PC-3 (cell line): Measurements from ENCODE around the gene FAF2. TPM values are rescaled to one million over a fixed set of nuclear protein-coding genes. Genes with fewer than 3 reads are reported as not detected.

Source experiments
- ATAC-seq: fragments of 200-7000 bp; cut with Tn5 transposase; 2 replicates; pipeline ENCODE4 v1.9.1; 2020; ENCODE audit warnings: mild to moderate bottlenecking, moderate library complexity
- BruUV-seq: library from RNA; stranded (reverse); fragments of 400-500 nt; replicated peaks from 2 replicates; lab custom pipeline; 2021; lab: Mats Ljungman, UMichigan
- CTCF ChIA-PET: fragments of 300-600 bp; sonication (Branson Sonifier 250); formaldehyde crosslinking; loops from one replicate; lab custom pipeline; 2022; ENCODE audit warnings: antibody characterized with exemption; lab: Charles Lee
- POLR2A ChIA-PET: fragments of 300-600 bp; sonication (Branson Sonifier 250); formaldehyde crosslinking; loops from one replicate; lab custom pipeline; 2022; ENCODE audit warnings: antibody characterized with exemption; ENCODE audit not compliant: unreplicated experiment; lab: Charles Lee
- DNase-seq: peaks from one replicate; pipeline ENCODE4 v3.0.0-alpha.2; 2015
- H2AFZ ChIP-seq: fragments of 300-600 bp; sonication (generic); 2 replicates; pipeline ENCODE4 v1.6.0; 2016; ENCODE audit warnings: antibody characterized with exemption, low read length
- H3F3A ChIP-seq: fragments of 300-600 bp; sonication (generic); one replicate; pipeline ENCODE4 v1.6.0; 2017; ENCODE audit warnings: antibody characterized with exemption, low read length, control low read depth, mild to moderate bottlenecking; ENCODE audit not compliant: unreplicated experiment
- H3K27ac ChIP-seq: fragments of 300-600 bp; sonication (generic); 2 replicates; pipeline ENCODE4 v1.5.1; 2016; ENCODE audit warnings: mild to moderate bottlenecking, low read length
- H3K27me3 ChIP-seq: fragments of 300-600 bp; sonication (generic); 2 replicates; pipeline ENCODE4 v1.6.1; 2016; ENCODE audit warnings: low read length, mixed read lengths
- H3K36me3 ChIP-seq: fragments of 300-600 bp; sonication (generic); 2 replicates; pipeline ENCODE4 v1.6.1; 2016; ENCODE audit warnings: low read depth, mixed run types, low read length, mixed read lengths
- H3K4me1 ChIP-seq: fragments of 300-600 bp; sonication (generic); 2 replicates; pipeline ENCODE4 v1.5.1; 2016; ENCODE audit warnings: low read length; ENCODE audit not compliant: insufficient read depth
- H3K4me2 ChIP-seq: fragments of 300-600 bp; sonication (generic); 2 replicates; pipeline ENCODE4 v1.6.0; 2016; ENCODE audit warnings: low read length
- H3K4me3 ChIP-seq: fragments of 300-600 bp; sonication (generic); 2 replicates; pipeline ENCODE4 v1.5.1; 2016; ENCODE audit warnings: mild to moderate bottlenecking, low read length, mixed read lengths
- H3K79me2 ChIP-seq: fragments of 300-600 bp; sonication (generic); 2 replicates; pipeline ENCODE4 v1.6.1; 2017; ENCODE audit warnings: low read length, mixed read lengths
- H3K9ac ChIP-seq: fragments of 300-600 bp; sonication (generic); 2 replicates; pipeline ENCODE4 v1.6.0; 2016; ENCODE audit warnings: mild to moderate bottlenecking, low read length
- H3K9me2 ChIP-seq: fragments of 300-600 bp; sonication (generic); replicated peaks from 2 replicates; pipeline ENCODE4 v1.6.1; 2016; ENCODE audit warnings: mixed run types, low read length, mixed read lengths
- H3K9me3 ChIP-seq: fragments of 300-600 bp; sonication (generic); 2 replicates; pipeline ENCODE4 v1.6.1; 2016; ENCODE audit warnings: low read length, mixed read lengths
- H4K20me1 ChIP-seq: fragments of 300-600 bp; sonication (generic); 2 replicates; pipeline ENCODE4 v1.6.1; 2016; ENCODE audit warnings: low read length, mixed read lengths
- EZH2 ChIP-seq: fragments of 300-600 bp; sonication (generic); IDR thresholded peaks from one replicate; pipeline ENCODE4 v1.6.1; 2017; ENCODE audit warnings: antibody characterized with exemption, mild to moderate bottlenecking, low read length; ENCODE audit not compliant: unreplicated experiment
- EZH2phosphoT487 ChIP-seq: fragments of 300-600 bp; sonication (generic); IDR thresholded peaks from 2 replicates; pipeline ENCODE4 v1.6.1; 2018; ENCODE audit warnings: mild to moderate bottlenecking, antibody characterized with exemption, low read length, borderline replicate concordance
- intact Hi-C: fragments of 100-400 bp; cut with micrococcal nuclease; formaldehyde crosslinking; loops from 2 replicates; pipeline ENCODE4 v1.9.0; 2023
- total RNA-seq: library from RNA; depleted of rRNA; stranded (reverse); fragments of >200 nt; gene quantifications from 2 replicates; pipeline ENCODE4 v1.2.3, GENCODE V29; 2014
- TF ChIP-seq, protein P1 (sequence below): fragments of 300-600 bp; sonication (generic); conservative IDR thresholded peaks from 2 replicates; pipeline ENCODE4 v1.5.1; 2017; ENCODE audit warnings: antibody characterized with exemption, low read depth, mild to moderate bottlenecking, low read length

Gene FAF2
- total RNA-seq, 1 experiment from 2014 or later = 51.4 TPM

DNA sequence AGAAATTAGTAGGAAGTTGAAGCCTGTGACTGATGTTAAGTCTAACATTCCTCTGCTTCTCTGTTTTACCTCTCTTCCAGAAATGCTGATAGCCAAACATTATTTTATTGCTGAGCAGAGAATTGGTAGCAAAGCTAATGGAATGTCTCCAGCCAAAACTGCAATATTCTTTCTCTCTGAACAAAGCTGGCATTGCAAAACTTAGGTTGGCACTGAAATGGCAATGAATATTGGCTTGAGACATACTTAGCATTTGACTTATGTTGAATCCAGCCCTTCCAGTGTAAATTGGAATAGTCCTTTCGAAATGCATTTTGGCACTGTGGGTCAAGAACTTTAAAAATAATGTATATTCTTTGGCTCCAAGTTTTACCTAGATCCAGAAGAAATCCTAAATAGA is 21.1 kb downstream of the FAF2 start:
- H3K9me2 ChIP-seq = no peaks in the 10 kb centered on the region
- POLR2A ChIA-PET = no interaction called here

DNA sequence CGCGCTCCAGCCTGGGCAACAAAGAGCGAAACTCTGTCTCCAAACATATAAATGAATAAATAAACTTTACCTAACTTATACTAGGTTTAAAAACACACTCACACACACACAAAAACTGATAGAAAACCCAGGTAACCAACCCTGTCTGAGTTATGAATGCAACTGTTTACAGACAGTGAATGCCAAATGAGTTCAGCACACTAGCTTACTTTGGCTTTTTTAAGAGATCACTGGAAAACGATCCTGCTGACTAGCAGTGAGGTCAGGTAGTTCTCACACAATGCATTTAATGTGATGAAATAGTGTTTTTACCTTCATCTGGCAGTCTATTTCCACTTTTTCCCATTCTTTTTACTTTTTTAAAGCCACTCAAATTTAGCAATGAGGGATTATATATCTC is 22.4 kb downstream of the FAF2 start:
- Histone ChIP-seq H3K27ac (no peak overlapping the region), H3K4me3 (no peak overlapping the region), H3F3A (no peaks in the 10 kb centered on the region), H2AFZ (no peak overlapping the region), H4K20me1 (0 out of 2 replicates have a peak, but pooled peaks cover 10% of the 10 kb centered on the region), H3K9me2 (no peaks in the 10 kb centered on the region), H3K4me2 (no peak overlapping the region), H3K27me3 (no peaks in the 10 kb centered on the region), H3K4me1 (peaks cover 25% of the 10 kb centered on the region), H3K36me3 (peaks cover 7% of the 10 kb centered on the region), H3K9ac (no peak overlapping the region), H3K79me2 (peaks cover 81% of the 10 kb centered on the region), H3K9me3 (no peaks in the 10 kb centered on the region)
- ATAC-seq (peak; percentile 23; the same call in 1 of the 2 replicates), DNase-seq (no peak)
- no TSS peak for BruUV-seq
- ChIA-PET POLR2A (no interaction called here), CTCF (no interaction called here)
- intact Hi-C loops = no loop called here
- no peak for TF ChIP-seq EZH2phosphoT487
- no peak for TF ChIP-seq EZH2
- TF ChIP-seq, protein P1, sequence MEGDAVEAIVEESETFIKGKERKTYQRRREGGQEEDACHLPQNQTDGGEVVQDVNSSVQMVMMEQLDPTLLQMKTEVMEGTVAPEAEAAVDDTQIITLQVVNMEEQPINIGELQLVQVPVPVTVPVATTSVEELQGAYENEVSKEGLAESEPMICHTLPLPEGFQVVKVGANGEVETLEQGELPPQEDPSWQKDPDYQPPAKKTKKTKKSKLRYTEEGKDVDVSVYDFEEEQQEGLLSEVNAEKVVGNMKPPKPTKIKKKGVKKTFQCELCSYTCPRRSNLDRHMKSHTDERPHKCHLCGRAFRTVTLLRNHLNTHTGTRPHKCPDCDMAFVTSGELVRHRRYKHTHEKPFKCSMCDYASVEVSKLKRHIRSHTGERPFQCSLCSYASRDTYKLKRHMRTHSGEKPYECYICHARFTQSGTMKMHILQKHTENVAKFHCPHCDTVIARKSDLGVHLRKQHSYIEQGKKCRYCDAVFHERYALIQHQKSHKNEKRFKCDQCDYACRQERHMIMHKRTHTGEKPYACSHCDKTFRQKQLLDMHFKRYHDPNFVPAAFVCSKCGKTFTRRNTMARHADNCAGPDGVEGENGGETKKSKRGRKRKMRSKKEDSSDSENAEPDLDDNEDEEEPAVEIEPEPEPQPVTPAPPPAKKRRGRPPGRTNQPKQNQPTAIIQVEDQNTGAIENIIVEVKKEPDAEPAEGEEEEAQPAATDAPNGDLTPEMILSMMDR = no peak

More for the DNA sequence above, 21.1 kb downstream of the FAF2 start:
- Histone ChIP-seq H3K9me3 (no peaks in the 10 kb centered on the region), H3F3A (no peaks in the 10 kb centered on the region), H3K4me2 (no peak overlapping the region), H3K36me3 (peaks cover 7% of the 10 kb centered on the region), H3K4me3 (no peak overlapping the region), H3K79me2 (peaks cover 79% of the 10 kb centered on the region), H4K20me1 (0 out of 2 replicates have a peak, but pooled peaks cover 8% of the 10 kb centered on the region), H3K27me3 (no peaks in the 10 kb centered on the region), H3K9ac (no peak overlapping the region), H3K4me1 (peaks cover 20% of the 10 kb centered on the region), H2AFZ (no peak overlapping the region), H3K27ac (no peak overlapping the region)
- no peak for TF ChIP-seq EZH2phosphoT487
- no peak for TF ChIP-seq EZH2
- TF ChIP-seq, protein P1 = no peak
- intact Hi-C loops = no loop called here
- BruUV-seq = no TSS peak
- DNase-seq (no peak), ATAC-seq (no peak)
- CTCF ChIA-PET = no interaction called here

DNA sequence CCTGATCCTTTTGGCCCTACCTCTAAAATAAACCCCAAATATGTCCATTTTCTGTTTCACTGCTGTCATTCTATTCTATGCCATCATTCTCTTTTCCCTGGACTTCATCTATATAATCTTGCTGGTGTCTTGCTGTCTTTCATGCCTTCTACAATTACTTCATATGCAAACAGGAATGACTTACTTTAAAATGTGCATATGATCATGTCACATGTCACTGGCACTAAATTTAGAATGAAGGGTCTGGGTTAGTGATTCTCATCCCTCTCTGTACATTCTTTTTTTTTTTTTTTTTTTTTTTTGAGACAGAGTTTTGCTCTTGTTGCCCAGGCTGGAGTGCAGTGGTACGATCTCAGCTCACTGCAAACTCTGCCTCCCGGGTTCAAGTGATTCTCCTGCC is 22.9 kb downstream of the FAF2 start:
- Histone ChIP-seq H3K4me2 (no peak overlapping the region), H3K4me3 (no peak overlapping the region), H3K9ac (no peak overlapping the region), H4K20me1 (0 out of 2 replicates have a peak, but pooled peaks cover 6% of the 10 kb centered on the region), H3F3A (no peaks in the 10 kb centered on the region), H3K9me3 (no peaks in the 10 kb centered on the region), H3K79me2 (peaks cover 81% of the 10 kb centered on the region), H2AFZ (no peak overlapping the region), H3K36me3 (peaks cover 5% of the 10 kb centered on the region), H3K9me2 (no peaks in the 10 kb centered on the region), H3K27me3 (no peaks in the 10 kb centered on the region), H3K27ac (no peak overlapping the region), H3K4me1 (peaks cover 25% of the 10 kb centered on the region)
- ATAC-seq (no peak), DNase-seq (no peak)
- ChIA-PET CTCF (no interaction called here), POLR2A (no interaction called here)
- intact Hi-C loops = no loop called here
- TF ChIP-seq EZH2phosphoT487 (no peak), EZH2 (no peak)
- BruUV-seq = no TSS peak
